HepG2 (cell line): Measurements from ENCODE around the gene CADM4. TPM values are rescaled to one million over a fixed set of nuclear protein-coding genes. Genes with fewer than 3 reads are reported as not detected.

Experiments
- ATAC-seq: fragments of 200-7000 bp; cut with Tn5 transposase; 3 replicates; pipeline ENCODE4 v1.9.1; 2020; ENCODE audit warnings: mild to moderate bottlenecking, moderate library complexity
- BruUV-seq: library from RNA; stranded (reverse); fragments of 400-500 nt; replicated peaks from 2 replicates; lab custom pipeline; 2021; lab: Mats Ljungman, UMichigan
- CTCF ChIA-PET: fragments of 300-600 bp; formaldehyde crosslinking; extraction: SDS; loops from one replicate; lab custom pipeline; 2021; ENCODE audit warnings: low total read pairs, inconsistent platforms, low intra/inter-chr PET ratio; lab: Yijun Ruan, JAX
- POLR2A ChIA-PET: fragments of 350-600 bp; sonication (Branson Sonifier 250); formaldehyde crosslinking; loops from one replicate; lab custom pipeline; 2020; ENCODE audit warnings: antibody characterized with exemption, inconsistent platforms; lab: Yijun Ruan, JAX
- DNase-seq: peaks from one replicate; pipeline ENCODE4 v3.0.0-alpha.2; 2015; ENCODE audit warnings: low spot score
- FAIRE-seq: peaks from 3 replicates; lab custom pipeline; 2011; peaks lifted over from hg19 to GRCh38; lab: Jason Lieb, UNC
- H2AFZ ChIP-seq: one replicate; pipeline ENCODE4 v1.6.1; 2011; ENCODE audit warnings: low read length, inconsistent platforms
- H3K27ac ChIP-seq: fragments of 300-600 bp; 3 replicates; pipeline ENCODE4 v1.8.0; 2011; ENCODE audit warnings: mixed run types, mild to moderate bottlenecking, mixed read lengths, low read length, inconsistent platforms; ENCODE audit not compliant: insufficient read depth; ENCODE audit errors: extremely low read length
- H3K27me3 ChIP-seq, 2 experiments: fragments of 200-600 bp in 1 of 2; 2 replicates in 1 of 2; 3 replicates in 1 of 2; pipeline versions ENCODE4 v1.6.0 to v1.8.0; 2011; ENCODE audit warnings: low read length in 2 of 2, mild to moderate bottlenecking in 2 of 2, moderate library complexity in 2 of 2, inconsistent platforms in 1 of 2; ENCODE audit not compliant: insufficient read depth in 2 of 2, control insufficient read depth in 1 of 2
- H3K36me3 ChIP-seq, 2 experiments: fragments of 200-600 bp in 1 of 2; replicated peaks in 1 of 2; 2 replicates in 1 of 2; 3 replicates in 1 of 2; pipeline versions ENCODE4 v1.5.1 to v1.8.0; 2011; ENCODE audit warnings: low read length in 2 of 2, inconsistent platforms in 1 of 2; ENCODE audit not compliant: insufficient read depth in 2 of 2, control insufficient read depth in 1 of 2
- H3K4me1 ChIP-seq: 2 replicates; pipeline ENCODE4 v1.5.1; 2012; ENCODE audit warnings: low read length, inconsistent platforms; ENCODE audit not compliant: insufficient read depth
- H3K4me2 ChIP-seq: 2 replicates; pipeline ENCODE4 v1.6.0; 2011; ENCODE audit warnings: low read depth, low read length, inconsistent platforms
- H3K4me3 ChIP-seq, 3 experiments: fragments of 200-600 bp in 1 of 3; sonication (generic), shearing (Covaris generic) in 1 of 3; replicated peaks in 1 of 3; 2 replicates each; pipeline ENCODE4 v1.5.1; 2011 to 2016; ENCODE audit warnings: low read length in 3 of 3, inconsistent platforms in 2 of 3, low read depth in 2 of 3, mild to moderate bottlenecking in 2 of 3, control low read depth in 1 of 3, mixed read lengths in 1 of 3; ENCODE audit not compliant: insufficient read depth in 1 of 3
- H3K79me2 ChIP-seq: one replicate; pipeline ENCODE4 v1.6.1; 2011; ENCODE audit warnings: low read length, inconsistent platforms; ENCODE audit not compliant: insufficient read depth
- H3K9ac ChIP-seq: 2 replicates; pipeline ENCODE4 v1.6.0; 2011; ENCODE audit warnings: mild to moderate bottlenecking, low read depth, low read length, inconsistent platforms; ENCODE audit not compliant: insufficient read depth
- H3K9me3 ChIP-seq: 2 replicates; pipeline ENCODE4 v1.5.1; 2012; ENCODE audit warnings: mild to moderate bottlenecking, low read length
- H4K20me1 ChIP-seq: 2 replicates; pipeline ENCODE4 v1.6.0; 2011; ENCODE audit warnings: inconsistent platforms, mild to moderate bottlenecking, low read length, moderate library complexity; ENCODE audit not compliant: insufficient read depth
- KDM3A ChIP-seq: IDR thresholded peaks from 2 replicates; pipeline ENCODE4 v1.6.1; 2018; ENCODE audit warnings: low read depth, missing compliant biosample characterization
- MYNN ChIP-seq: sonication (generic); formaldehyde crosslinking; IDR thresholded peaks from 2 replicates; pipeline ENCODE4 v1.4.0; 2020; ENCODE audit warnings: mild to moderate bottlenecking, low read depth, missing genetic modification reagents
- NCOA5 ChIP-seq: sonication (generic); formaldehyde crosslinking; IDR thresholded peaks from 2 replicates; pipeline ENCODE4 v1.4.0; 2020; ENCODE audit warnings: missing genetic modification reagents
- TCF7L2 ChIP-seq: IDR thresholded peaks from 2 replicates; pipeline ENCODE4 v1.6.1; 2011; ENCODE audit warnings: mild to moderate bottlenecking, low read depth, low read length, moderate library complexity
- ZMYM3 ChIP-seq: sonication (generic); formaldehyde crosslinking; IDR thresholded peaks from 2 replicates; pipeline ENCODE4 v1.5.1; 2020; ENCODE audit warnings: mild to moderate bottlenecking, missing genetic modification reagents
- ZNF121 ChIP-seq: sonication (generic); formaldehyde crosslinking; IDR thresholded peaks from 2 replicates; pipeline ENCODE4 v1.5.0; 2020; ENCODE audit warnings: mild to moderate bottlenecking, missing genetic modification reagents
- ZNF607 ChIP-seq: sonication (generic); formaldehyde crosslinking; IDR thresholded peaks from 2 replicates; pipeline ENCODE4 v1.5.1; 2020; ENCODE audit warnings: missing genetic modification reagents, mild to moderate bottlenecking, borderline replicate concordance
- WGBS: methylation state at CpG from one replicate; pipeline ENCODE4 v1.1.6; 2017; ENCODE audit warnings: low lambda C conversion rate; 5-methylcytosine and 5-hydroxymethylcytosine counted together
- in situ Hi-C: cut with HindIII; loops from 2 replicates; pipeline ENCODE4 v1.10.0; 2017; ENCODE audit warnings: low pct_unique_long_range_greater_than_20kb; ENCODE audit not compliant: extremely low pct_ligation_motif_present
- intact Hi-C: fragments of 100-400 bp; cut with micrococcal nuclease; formaldehyde crosslinking; loops from one replicate; pipeline ENCODE4 v1.10.0; 2022; ENCODE audit not compliant: unreplicated experiment
- polyA plus RNA-seq, 8 experiments: library from polyadenylated mRNA; depleted of rRNA in 3 of 8; stranded (reverse) in 7 of 8; unstranded in 1 of 8; fragments of >200 nt; fragmentation: Illumina TruSeq in 4 of 8; extraction: Trizol in 4 of 8; gene quantifications; 2 replicates each; pipeline versions ENCODE4 v1.2.1 to v1.2.3, GENCODE V29; 2011 to 2016; ENCODE audit warnings: low read depth in 4 of 8, missing spikeins in 1 of 8, mixed read lengths in 1 of 8; ENCODE audit not compliant: insufficient read depth in 1 of 8
- total RNA-seq, 5 experiments: library from RNA; depleted of rRNA; stranded (reverse); fragments of >200 nt; fragmentation: Illumina TruSeq; extraction: Trizol; gene quantifications; 2 replicates each; pipeline ENCODE4 v1.2.3, GENCODE V29; 2016; ENCODE audit warnings: low read depth in 1 of 5
- TF ChIP-seq, protein P1 (sequence below): sonication (generic); formaldehyde crosslinking; IDR thresholded peaks from 2 replicates; pipeline ENCODE4 v1.5.0; 2020; ENCODE audit warnings: mild to moderate bottlenecking, missing genetic modification reagents
- TF ChIP-seq, protein P2 (sequence below): sonication (generic); formaldehyde crosslinking; conservative IDR thresholded peaks from 2 replicates; pipeline ENCODE4 v1.4.0; 2020; ENCODE audit warnings: missing genetic modification reagents

The CADM4 gene
- total and polyA plus RNA-seq, 2 of the 13 experiments (the other 11 are each of a cell fraction or from before 2014, with no cell fraction given): 8.5 to 16.0 TPM

DNA sequence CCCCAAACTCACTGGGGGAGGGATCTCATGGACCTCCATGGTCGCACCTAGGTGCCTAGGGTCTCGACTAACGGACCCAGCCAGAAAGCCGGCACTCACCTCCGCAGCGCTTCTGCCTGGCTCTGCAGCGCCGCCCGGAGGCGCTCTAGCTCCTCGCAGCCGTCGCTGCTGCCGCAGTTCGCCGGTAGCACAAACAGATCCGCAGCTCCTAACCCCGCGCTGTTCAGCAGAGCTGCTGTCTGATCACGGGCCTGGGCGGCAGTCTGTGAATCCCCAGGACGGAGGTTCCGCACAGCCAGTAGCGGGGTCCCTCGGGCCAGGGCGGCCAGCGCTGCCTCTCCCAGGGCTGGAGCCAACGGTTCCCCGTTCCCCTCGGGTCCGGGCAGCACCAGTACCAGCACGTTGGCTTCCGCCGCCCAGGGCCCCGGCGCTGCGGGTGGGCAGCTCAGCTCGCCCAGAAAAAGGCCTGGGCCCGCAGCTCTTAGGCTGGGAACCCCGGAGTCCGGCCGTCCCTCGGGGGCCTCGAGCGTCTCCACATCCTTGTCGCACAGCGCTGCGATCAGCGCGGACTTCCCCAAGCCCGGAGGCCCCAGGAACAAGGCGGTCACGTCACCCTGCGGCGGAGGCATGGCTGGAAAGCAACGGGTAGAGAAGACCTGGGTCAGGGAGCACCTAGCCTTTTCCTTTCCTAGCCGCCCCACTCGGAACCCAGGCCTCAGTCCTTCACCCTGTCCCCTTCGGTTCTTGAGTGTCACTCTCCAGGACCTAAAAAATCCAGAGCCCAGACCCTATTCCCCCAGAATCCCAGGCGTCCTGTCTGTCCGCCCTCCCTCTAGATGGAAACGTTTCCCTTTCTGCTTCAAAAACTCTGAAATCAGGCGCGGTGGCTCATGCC lies 44.7 kb downstream of the CADM4 start (continued):
- no peak for TF ChIP-seq ZNF607
- peak; percentile 91 for TF ChIP-seq ZNF121 (CRISPR knock-in tag)
- TF ChIP-seq MYNN (CRISPR knock-in tag): no peak
- TF ChIP-seq NCOA5 (CRISPR knock-in tag): no peak
- TF ChIP-seq KDM3A (CRISPR knock-in tag): peak; percentile 36; the same call in 1 of the 2 replicates

DNA sequence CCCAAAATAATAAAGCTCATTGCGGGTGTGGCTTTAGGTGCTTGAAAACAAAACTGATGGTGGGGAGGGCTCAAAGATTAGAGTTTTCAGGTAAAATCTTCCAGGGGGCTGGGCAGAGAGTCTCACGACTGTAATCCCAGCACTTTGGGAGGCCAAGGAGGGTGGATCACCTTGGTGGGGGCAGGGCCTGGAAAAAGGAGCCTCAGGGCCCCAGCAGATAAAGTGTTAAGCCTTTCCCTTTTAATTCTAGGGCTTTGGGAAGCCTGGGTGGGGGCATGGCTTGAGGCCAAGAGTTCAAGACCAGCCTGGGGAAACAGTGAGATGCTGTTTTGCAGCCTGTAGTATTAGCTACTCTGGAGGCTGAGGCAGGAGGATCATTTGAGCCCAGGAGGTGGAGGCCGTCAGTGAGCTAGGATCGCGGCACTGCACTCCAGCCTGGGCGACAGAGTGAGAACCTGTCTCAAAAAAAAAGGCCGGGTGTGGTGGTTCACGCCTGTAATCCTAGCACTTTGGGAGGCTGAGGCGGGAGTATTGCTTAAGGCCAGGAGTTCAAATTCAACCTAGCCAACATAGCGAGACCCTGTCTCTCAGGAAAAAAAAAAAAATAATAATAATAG lies 45.5 kb downstream of the CADM4 start:
- peak overlapping the region; percentile 91 for H3K9ac ChIP-seq
- no peak for TF ChIP-seq TCF7L2
- TF ChIP-seq, protein P1, sequence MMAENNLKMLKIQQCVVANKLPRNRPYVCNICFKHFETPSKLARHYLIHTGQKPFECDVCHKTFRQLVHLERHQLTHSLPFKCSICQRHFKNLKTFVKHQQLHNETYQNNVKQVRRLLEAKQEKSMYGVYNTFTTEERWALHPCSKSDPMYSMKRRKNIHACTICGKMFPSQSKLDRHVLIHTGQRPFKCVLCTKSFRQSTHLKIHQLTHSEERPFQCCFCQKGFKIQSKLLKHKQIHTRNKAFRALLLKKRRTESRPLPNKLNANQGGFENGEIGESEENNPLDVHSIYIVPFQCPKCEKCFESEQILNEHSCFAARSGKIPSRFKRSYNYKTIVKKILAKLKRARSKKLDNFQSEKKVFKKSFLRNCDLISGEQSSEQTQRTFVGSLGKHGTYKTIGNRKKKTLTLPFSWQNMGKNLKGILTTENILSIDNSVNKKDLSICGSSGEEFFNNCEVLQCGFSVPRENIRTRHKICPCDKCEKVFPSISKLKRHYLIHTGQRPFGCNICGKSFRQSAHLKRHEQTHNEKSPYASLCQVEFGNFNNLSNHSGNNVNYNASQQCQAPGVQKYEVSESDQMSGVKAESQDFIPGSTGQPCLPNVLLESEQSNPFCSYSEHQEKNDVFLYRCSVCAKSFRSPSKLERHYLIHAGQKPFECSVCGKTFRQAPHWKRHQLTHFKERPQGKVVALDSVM (CRISPR knock-in tag): peak; percentile 87
- TF ChIP-seq, protein P2, sequence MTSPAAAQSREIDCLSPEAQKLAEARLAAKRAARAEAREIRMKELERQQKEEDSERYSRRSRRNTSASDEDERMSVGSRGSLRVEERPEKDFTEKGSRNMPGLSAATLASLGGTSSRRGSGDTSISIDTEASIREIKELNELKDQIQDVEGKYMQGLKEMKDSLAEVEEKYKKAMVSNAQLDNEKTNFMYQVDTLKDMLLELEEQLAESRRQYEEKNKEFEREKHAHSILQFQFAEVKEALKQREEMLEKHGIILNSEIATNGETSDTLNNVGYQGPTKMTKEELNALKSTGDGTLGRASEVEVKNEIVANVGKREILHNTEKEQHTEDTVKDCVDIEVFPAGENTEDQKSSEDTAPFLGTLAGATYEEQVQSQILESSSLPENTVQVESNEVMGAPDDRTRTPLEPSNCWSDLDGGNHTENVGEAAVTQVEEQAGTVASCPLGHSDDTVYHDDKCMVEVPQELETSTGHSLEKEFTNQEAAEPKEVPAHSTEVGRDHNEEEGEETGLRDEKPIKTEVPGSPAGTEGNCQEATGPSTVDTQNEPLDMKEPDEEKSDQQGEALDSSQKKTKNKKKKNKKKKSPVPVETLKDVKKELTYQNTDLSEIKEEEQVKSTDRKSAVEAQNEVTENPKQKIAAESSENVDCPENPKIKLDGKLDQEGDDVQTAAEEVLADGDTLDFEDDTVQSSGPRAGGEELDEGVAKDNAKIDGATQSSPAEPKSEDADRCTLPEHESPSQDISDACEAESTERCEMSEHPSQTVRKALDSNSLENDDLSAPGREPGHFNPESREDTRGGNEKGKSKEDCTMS (CRISPR knock-in tag): no peak
- TF ChIP-seq ZMYM3 (CRISPR knock-in tag): 0 out of 2 replicates have a peak, but pooled peaks have one; percentile 4
- H3K4me3 ChIP-seq: peak overlapping the region in 2 of 3 experiments; percentile 74 to 90; a peak in 3 of 6 replicates
- CTCF ChIA-PET: interaction anchor here (1.6 to 2.4 kb wide), 2 partner anchors 39 to 58 kb away, joined by 12 to 13 read pairs; no protein-coding TSS in a partner anchor
- peak overlapping the region; percentile 88; the same call in 1 of the 2 replicates for H3K4me2 ChIP-seq
- intact Hi-C loops: loop anchor here (10.0 kb wide), 1 partner anchor 69 kb away; the partner anchor contains the start of gene ETHE1
- peaks cover 27% of the 10 kb centered on the region for H3K79me2 ChIP-seq
- peaks cover 5 to 12% of the 10 kb centered on the region in 2 experiments; a peak in 4 of 5 replicates for H3K36me3 ChIP-seq
- in situ Hi-C loops: no loop called here
- no TSS peak for BruUV-seq
- no peak overlapping the region for H3K27ac ChIP-seq
- DNase-seq: no peak
- 96% methylated on average over 10 of the region's 10 CpGs for WGBS
- H3K4me1 ChIP-seq: peaks cover 30% of the 10 kb centered on the region
- no peak overlapping the region for H2AFZ ChIP-seq
- H4K20me1 ChIP-seq: peaks cover 2% of the 10 kb centered on the region; the same call in 1 of the 2 replicates
- FAIRE-seq: no peak
- ATAC-seq: no peak
- POLR2A ChIA-PET: interaction anchor here (0.8 to 2.4 kb wide), 5 partner anchors 10 to 74 kb away, joined by 3 to 20 read pairs (median 3); no protein-coding TSS in a partner anchor
- H3K9me3 ChIP-seq: no peaks in the 10 kb centered on the region
- H3K27me3 ChIP-seq: no peaks in the 10 kb centered on the region; a peak in 1 of 5 replicates
